ENCODE measurements around the gene SEZ6.
A peak's percentile ranks its signal among the peaks of the same experiment; 100 is the strongest.

SEZ6 gene

GRCh38 chr17:29042026-29042678 lies 36.3 kb upstream of the SEZ6 start:
- TF ChIP-seq GATA2 (IDR thresholded peaks at IDR 0.05; ENCODE audit: low read depth, low read length) (no peak), GATA3 (IDR thresholded peaks at IDR 0.05; ENCODE audit: low read depth, low read length) (no peak)

- TF ChIP-seq GATA2 (IDR thresholded peaks at IDR 0.05; ENCODE audit: low read depth, low read length): no peak
- no peak for TF ChIP-seq GATA3 (IDR thresholded peaks at IDR 0.05; ENCODE audit: low read depth, low read length)
Measured at GRCh38 chr17:29041571-29041970, 35.7 kb upstream of the SEZ6 start.

DNA sequence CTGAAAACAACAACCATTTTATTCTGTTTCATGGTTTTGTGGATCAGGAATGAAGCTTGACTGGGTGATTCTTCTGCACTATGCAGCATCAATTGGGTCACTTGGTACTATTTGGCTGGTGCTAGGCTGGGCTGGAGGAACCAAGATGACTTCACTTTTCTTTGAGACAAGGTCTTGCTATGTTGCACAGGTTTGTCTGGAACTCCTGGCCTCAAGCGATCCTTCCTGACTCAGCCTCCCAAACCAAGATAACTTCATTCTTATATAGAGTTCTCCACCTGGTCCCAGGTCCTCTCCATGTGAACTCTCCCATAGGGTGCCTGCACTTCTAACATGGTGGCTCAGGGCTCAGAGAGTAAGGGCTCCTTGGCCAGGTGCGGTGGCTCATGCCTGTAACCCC lies 35.3 kb upstream of the SEZ6 start:
- TF ChIP-seq GATA3 (IDR thresholded peaks at IDR 0.05; ENCODE audit: low read depth, low read length) (no peak), GATA2 (IDR thresholded peaks at IDR 0.05; ENCODE audit: low read depth, low read length) (no peak)

GRCh38 chr17:29039764-29040598 lies 34.1 kb upstream of the SEZ6 start:
- no peak for TF ChIP-seq GATA2 (IDR thresholded peaks at IDR 0.05; ENCODE audit: low read depth, low read length)
- TF ChIP-seq GATA3 (IDR thresholded peaks at IDR 0.05; ENCODE audit: low read depth, low read length): no peak

DNA sequence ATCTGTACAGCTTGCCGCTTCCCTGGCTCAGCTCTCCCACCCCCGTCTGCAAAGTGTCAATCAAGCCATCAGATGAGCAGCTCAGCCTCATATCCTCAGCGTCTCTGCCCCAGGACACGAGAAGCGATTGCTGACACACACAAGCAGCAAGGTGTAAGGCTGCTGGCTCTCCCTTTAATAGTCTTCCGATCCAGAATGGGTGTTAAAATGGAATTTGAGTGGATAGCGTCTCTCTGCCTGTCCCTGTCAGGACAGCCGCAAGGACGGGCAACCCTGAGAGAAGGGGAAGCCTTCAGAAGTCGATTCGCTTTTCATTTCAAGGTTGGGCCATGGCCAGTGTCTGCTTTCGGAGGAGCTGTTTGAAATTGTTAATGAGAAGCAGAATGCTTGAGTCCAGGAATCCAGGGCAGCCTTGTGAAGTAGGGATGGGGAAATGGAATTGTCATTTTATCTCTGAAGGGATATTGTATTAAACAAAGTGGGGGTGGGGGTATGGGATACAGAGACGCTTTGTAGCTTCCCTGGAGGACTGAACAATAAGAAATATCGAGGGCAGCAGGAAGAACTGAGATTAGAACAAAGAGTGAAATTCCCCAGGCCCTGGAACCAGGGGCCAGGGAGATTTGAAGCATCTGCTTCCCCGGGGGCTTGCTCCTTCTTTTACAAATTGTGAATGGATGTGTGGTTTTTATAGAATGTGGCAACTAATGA lies 32.4 kb upstream of the SEZ6 start:
- TF ChIP-seq GATA3 (IDR thresholded peaks at IDR 0.05; ENCODE audit: low read depth, low read length): no peak
- TF ChIP-seq GATA2 (IDR thresholded peaks at IDR 0.05; ENCODE audit: low read depth, low read length): no peak; the same call in 1 of the 2 replicates

DNA sequence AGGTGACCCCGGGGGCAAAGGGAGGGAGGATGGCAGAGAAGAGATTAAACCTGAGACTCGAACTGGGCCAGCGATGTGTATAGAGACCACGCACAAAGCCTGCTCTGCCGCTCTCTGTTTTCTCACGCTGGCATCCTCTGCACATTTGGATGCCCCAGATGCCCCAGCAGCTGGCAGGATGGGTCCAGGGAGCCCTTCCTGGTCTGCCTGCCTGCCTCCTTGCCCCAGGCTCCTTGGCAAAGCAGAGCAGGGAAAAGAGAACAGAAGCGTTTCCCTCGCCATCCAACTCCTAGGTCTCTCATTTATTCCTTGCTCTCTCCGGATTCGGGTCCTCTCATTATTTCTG lies 31.9 kb upstream of the SEZ6 start:
- TF ChIP-seq GATA3 (IDR thresholded peaks at IDR 0.05; ENCODE audit: low read depth, low read length): no peak
- peak; percentile 23 for TF ChIP-seq GATA2 (IDR thresholded peaks at IDR 0.05; ENCODE audit: low read depth, low read length)

DNA sequence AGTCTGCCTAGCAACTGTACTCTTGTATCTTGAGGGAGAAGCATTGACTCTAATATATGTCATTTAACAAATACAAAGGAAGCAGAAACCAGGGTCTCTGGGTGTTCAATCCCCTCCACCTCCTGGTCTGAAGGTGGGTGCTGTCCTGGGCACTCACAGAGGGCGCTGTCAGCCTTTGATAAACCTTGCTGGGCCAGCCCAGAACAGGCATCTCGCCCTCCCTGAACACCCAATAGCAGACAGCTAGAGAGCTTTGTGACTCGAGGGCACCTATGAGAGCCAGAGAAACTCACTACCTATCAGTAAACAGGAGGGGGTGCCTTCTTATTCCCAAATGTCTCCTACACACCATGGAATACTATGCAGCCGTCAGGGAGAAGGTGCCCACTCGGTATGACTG lies 30.8 kb upstream of the SEZ6 start:
- no peak for TF ChIP-seq GATA3 (IDR thresholded peaks at IDR 0.05; ENCODE audit: low read depth, low read length)
- TF ChIP-seq GATA2 (IDR thresholded peaks at IDR 0.05; ENCODE audit: low read depth, low read length): no peak

GRCh38 chr17:29034510-29034909 lies 28.7 kb upstream of the SEZ6 start:
- no peak for TF ChIP-seq GATA2 (IDR thresholded peaks at IDR 0.05; ENCODE audit: low read depth, low read length)
- no peak for TF ChIP-seq GATA3 (IDR thresholded peaks at IDR 0.05; ENCODE audit: low read depth, low read length)

DNA sequence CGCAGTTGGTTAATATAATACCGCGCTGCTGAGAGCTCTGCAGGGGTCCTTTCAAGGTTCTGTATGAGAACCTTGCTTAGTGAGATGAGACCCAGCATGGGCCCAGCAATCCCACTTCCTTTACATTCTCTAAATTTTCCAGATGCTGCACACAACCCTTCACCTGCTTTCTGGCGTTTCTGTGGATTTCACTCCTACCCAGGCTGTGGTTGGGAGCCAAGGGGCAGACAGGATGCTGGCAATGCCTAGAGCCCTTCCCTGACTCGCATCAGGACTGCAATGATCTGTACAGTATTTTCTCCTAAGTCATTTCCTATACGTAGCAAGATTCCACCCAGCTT lies 27.0 kb upstream of the SEZ6 start:
- no peak for TF ChIP-seq GATA2 (IDR thresholded peaks at IDR 0.05; ENCODE audit: low read depth, low read length)
- TF ChIP-seq GATA3 (IDR thresholded peaks at IDR 0.05; ENCODE audit: low read depth, low read length): no peak

DNA sequence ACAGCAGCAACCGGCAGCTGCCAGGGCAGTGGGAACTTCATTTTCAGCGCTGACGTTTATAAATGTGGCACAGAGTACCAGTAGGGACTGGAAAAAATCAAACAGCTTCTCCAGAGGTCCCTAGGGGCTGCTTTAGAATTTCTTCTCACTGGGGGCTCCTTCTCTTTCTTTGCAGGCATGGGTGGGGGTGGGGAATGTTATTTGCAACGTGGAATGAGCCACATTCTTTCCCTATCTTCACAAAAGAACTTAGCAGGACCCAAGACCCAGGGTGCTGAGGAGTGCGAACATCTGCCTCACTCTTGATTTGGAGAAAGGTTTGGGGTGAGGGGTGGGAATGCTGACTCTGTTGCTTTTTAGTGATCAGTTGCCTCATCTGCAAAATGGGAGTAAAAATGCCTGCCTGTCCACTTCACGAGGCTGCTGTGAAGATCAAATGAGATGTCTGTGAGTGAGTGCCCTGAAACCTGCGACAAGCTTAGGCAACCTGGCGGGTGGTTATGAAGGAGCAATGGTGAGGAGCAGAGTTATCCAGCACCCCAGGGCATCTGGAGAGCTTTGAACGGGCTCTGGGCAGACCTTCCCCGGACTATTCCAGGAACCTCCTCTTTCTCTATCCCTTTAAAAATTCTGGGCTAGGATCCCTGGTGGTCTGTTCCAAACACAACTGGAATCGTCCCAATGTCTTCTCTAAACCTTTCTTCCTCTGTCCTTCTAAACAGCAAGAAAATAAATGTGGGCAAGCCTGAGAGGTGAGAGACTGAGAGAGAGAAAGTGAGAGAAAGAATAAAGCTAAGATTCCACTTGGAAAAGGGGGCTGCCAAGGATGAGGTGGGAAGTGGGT lies 26.4 kb upstream of the SEZ6 start:
- TF ChIP-seq GATA3 (IDR thresholded peaks at IDR 0.05; ENCODE audit: low read depth, low read length): no peak
- no peak for TF ChIP-seq GATA2 (IDR thresholded peaks at IDR 0.05; ENCODE audit: low read depth, low read length)

DNA sequence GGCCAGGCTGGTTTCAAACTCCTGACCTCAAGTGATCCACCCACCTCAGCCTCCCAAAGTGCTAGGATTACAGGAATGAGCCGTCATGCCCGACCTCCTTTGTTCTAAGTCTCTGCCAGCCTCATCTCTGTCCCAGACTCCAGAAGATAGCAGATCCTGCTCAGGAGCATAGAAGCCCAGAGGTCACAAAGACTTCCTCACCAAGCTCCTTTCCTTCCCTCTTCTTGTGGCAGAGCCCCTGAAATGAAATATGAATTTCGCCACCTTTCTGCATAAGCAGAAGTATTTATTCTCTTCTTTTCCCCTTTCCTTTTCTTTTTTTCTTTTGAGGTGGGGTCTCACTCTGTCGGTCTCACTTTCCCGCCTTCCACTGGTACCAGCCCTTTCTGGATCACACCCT lies 25.7 kb upstream of the SEZ6 start:
- TF ChIP-seq GATA2 (IDR thresholded peaks at IDR 0.05; ENCODE audit: low read depth, low read length) (no peak), GATA3 (IDR thresholded peaks at IDR 0.05; ENCODE audit: low read depth, low read length) (no peak)

DNA sequence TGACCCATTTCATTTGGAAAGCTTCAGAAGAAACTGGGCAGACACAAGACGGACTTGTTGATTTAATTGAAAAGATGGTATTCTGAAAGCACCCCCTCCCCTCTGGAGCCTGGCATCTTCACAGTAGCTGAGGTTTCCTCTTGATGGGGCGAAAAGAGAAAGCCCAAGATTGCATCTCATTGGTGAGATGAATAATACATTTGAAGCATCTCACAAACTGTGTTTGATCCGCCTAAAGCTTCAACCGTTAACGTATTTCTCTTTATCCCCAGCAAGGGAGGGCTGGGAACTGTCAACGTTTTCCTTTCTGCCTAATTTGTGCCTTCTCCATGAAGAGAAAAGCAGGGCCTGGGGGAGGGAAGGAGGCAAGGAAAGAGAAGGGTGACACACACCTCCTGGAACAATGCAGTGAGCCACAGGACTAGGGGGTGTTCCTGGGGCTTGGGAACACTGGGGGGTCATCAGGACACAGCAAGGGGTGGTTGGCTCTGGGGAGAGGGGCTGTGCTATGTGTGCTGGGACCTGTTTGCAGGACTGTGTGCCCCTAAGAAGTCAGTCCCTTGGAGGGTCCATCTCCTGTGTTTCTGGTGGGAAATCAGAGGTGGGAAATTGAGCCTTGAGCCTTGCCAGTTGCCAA lies 18.6 kb upstream of the SEZ6 start:
- TF ChIP-seq GATA2 (IDR thresholded peaks at IDR 0.05; ENCODE audit: low read depth, low read length): no peak
- TF ChIP-seq GATA3 (IDR thresholded peaks at IDR 0.05; ENCODE audit: low read depth, low read length): no peak

DNA sequence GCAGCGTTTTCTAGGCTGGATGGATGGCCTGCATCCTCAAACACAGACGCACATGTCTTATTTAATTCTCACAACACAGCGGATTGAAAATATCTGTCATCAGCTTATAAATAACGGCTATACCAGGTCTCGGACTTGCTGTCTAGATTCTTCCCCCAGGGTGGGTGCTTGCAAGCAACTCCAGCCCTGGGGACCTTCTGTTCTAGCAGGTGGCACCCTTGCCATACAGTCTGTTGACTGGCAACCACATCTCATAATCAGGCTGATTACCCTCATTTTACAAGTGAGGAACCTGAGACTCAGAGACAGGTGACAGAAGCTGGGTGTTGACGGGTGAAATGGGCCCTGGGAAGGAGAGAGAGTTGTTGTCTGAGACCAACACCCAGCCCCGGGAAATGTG lies 16.2 kb upstream of the SEZ6 start:
- TF ChIP-seq GATA2 (IDR thresholded peaks at IDR 0.05; ENCODE audit: low read depth, low read length) (no peak), GATA3 (IDR thresholded peaks at IDR 0.05; ENCODE audit: low read depth, low read length) (no peak)

All from SH-SY5Y (cell line).